HG03457 (cell line): ENCODE results near the gene TMEM145.
"Not testable (repeated sequence)": the region's sequence is repeated elsewhere in the genome, so short reads cannot be mapped to it uniquely, and the experiment has no call there.

Source experiments
- ATAC-seq: cut with Tn5 transposase; IDR thresholded peaks from one replicate; pipeline ENCODE4 v1.9.1; 2021; ENCODE audit warnings: moderate number of reproducible peaks; ENCODE audit not compliant: unreplicated experiment

The TMEM145 gene

GRCh38 chr19:42313840-42314755 is 989 bp downstream of the TMEM145 start:
- no peak for ATAC-seq

GRCh38 chr19:42315024-42315423 is 1.9 kb downstream of the TMEM145 start:
- no peak for ATAC-seq

GRCh38 chr19:42316223-42317211 is 3.4 kb downstream of the TMEM145 start:
- no peak for ATAC-seq

- ATAC-seq: no peak
Observed at GRCh38 chr19:42317535-42317934, 4.4 kb downstream of the TMEM145 start.

- ATAC-seq: no peak
Observed at GRCh38 chr19:42322305-42322704, 9.2 kb downstream of the TMEM145 start.

- ATAC-seq: no peak
Observed at GRCh38 chr19:42323473-42323851, 10.4 kb downstream of the TMEM145 start.

- ATAC-seq: no peak
Observed at GRCh38 chr19:42323852-42324654, 10.9 kb downstream of the TMEM145 start.

GRCh38 chr19:42324655-42325307 is 11.7 kb downstream of the TMEM145 start:
- no peak for ATAC-seq

DNA sequence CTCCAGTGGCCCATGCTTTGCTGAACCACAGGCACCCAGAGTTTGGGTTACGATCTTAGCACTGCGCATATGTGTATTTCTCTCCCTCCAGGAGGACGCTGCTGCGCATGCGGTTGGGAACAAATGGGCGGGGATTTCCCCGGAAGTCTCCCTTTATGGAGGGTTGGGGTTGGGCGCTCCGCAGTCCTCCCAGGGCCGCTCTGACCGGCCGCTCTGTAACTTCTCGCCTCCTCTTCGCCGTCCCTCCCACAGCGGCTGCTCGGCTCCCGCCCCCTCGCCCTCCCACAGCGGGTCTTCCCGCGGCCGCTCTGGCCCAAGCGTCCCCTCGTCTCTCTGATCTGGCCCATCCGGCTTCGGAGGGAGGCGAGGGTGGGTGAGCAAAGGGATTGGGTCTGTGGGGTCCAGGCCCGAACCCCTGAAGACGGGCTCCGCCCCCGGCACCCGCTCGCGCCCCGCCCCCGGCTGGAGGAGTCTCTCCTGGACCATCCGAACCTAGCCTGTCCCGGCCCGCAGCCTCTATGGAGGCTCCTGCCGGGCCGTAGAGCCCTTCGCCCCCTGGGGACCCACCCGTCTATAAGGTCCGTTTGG is 12.3 kb downstream of the TMEM145 start, which contains the start of gene MEGF8:
Gene MEGF8 (plus strand): TSS at position 328 of the 588 bp plus-strand sequence. CDS start 609 bp downstream, outside the sequence.
- peak; percentile 74 for ATAC-seq

DNA sequence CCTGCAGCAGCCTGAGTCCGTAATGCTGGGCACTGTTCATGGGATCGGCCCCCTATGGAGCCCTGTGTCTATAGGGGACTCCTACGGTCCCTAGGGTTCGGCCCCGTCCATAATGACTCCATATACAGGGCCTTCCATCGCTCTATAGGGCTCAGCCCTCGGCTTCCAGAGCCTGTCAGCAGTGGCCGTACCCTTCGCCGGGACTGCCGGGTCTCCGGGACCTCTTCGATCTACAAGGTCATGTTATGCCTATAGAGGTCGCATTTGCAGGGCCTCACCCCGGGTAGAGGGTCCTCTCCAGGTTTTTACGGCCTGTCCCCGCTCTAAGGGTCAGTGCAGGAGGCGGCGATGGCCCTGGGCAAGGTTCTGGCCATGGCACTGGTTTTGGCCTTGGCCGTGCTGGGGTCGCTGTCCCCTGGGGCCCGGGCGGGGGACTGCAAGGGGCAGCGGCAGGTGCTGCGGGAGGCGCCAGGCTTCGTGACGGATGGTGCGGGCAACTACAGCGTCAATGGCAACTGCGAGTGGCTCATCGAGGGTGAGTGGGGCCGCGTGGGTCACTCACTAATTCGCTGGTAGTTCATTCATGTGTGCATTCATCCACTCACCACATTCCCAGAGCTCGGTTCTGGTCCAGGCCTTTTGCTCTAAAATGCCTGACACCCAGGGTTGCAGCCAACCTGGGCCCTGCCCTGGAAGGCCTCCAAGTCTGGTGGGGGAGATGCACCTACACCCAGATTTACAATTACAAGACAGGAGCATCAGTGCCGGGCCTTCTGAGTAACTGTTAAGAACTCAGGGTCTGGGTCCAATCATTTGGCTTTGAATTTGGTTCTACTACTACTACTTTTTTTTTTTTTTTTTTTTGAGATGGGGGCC is 13.0 kb downstream of the TMEM145 start:
- peak; percentile 12 for ATAC-seq

GRCh38 chr19:42326969-42327368 is 13.9 kb downstream of the TMEM145 start:
- no peak for ATAC-seq

GRCh38 chr19:42327381-42327780 is 14.3 kb downstream of the TMEM145 start:
- no peak for ATAC-seq

DNA sequence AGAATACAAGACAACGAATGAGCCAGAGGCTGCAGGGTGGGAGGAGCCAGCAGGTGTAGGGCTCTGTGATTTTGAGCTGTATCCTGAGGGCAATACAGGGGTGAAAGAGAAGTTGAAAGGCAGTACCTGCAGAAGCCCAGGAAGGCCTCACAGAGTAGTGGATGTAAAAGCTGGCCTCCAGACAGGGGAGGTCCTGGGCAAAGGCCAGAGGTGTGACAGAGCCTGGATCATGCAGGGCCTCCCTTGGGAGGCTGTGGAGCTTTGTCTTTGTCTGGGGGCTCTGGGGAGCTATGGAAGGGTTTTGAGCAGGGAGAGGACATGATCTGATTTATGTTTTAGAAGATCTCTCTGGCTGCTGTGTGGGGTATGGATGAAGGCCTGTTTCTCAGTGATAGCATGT is 15.0 kb downstream of the TMEM145 start:
- ATAC-seq: no peak

GRCh38 chr19:42328854-42329253 is 15.7 kb downstream of the TMEM145 start:
- no peak for ATAC-seq

DNA sequence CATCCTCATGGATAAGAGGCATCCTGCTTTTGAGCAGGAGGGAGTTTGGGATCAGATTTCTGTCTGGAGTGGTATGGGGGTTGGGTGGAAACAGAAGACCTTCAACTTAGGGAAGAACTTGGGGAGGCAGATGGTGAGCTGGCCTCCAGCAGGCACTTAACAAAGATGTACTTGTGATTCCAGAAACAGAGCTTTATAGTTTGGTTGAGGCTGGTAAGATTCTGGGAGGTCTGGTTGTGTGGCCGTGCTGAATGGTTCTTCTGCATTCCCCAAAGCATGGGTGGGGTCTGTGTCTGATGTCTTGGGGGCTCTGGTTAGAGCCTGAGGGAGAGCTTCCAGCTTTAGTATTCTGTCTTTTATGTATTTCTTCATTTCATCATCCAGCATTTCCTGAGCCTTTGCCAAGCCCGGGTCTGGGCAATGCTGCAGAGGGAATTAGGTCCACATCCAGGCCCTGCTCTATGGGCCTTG is 17.2 kb downstream of the TMEM145 start:
- no peak for ATAC-seq

DNA sequence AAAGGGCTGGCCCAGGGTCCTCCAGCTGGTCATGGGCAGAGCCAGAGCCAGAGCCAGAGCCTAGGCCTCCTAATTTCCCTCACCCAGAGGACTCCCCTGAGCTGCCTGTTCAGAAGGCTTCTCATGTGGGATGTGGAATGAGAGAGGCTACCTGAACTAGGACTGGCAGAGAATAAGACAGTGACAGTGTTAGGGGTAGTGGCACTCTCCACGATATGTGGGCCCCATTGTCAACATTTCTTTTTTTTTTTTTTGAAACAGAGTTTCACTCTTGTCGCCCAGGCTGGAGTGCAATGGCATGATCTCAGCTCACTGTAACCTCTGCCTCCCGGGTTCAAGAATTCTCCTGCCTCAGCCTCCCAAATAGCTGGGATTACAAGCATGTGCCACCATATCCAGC is 18.2 kb downstream of the TMEM145 start:
- not testable (repeated sequence) for ATAC-seq

GRCh38 chr19:42332059-42332458 is 18.9 kb downstream of the TMEM145 start:
- ATAC-seq: no peak

GRCh38 chr19:42333018-42333417 is 19.9 kb downstream of the TMEM145 start:
- ATAC-seq: no peak
